ENCODE data around the gene SPOCD1. TPM values are rescaled to one million over a fixed set of nuclear protein-coding genes. Genes with fewer than 3 reads are reported as not detected.

The SPOCD1 gene
- polyA plus RNA-seq, 1 of the 3 experiments (the other 2 are of a cell fraction) = 10.7 TPM

DNA sequence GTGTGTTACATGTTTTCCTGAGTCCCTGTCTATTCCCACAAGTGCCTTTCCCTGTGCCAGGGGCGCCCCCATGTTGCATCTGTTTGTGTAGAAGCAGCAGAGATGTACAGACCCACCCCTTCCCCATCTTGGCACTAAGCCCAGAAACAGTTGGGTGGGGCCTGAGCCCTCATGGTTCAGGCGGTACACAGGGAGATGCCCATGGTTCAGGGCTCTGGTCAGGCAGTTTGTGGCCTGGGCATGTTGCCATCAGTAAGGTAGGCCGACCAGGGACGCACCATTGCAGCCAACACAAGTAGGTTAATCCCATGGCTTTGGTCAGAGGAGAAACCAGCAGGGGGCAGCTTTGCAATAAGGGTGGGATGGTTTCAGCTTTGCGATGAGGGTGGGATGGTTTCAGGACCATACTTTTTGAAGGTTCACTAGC is 50.8 kb downstream of the SPOCD1 start:
- Histone ChIP-seq H3K27me3 (ENCODE audit: insufficient read depth) (no peaks in the 10 kb centered on the region), H3K4me3 (ENCODE audit: low read depth in 2 of 2, low read length in 1 of 2) (no peak overlapping the region), H3K4me1 (ENCODE audit: control insufficient read depth in 1 of 2, insufficient read depth in 2 of 2, low read depth in 1 of 2, low read length in 1 of 2) (peaks cover 22 to 78% of the 10 kb centered on the region in 2 experiments), H3F3A (replicated peaks; ENCODE audit: insufficient read depth) (peaks cover 5% of the 10 kb centered on the region), H4K20me1 (ENCODE audit: insufficient read depth) (peaks cover 3% of the 10 kb centered on the region; the same call in 1 of the 2 replicates), H3K79me2 (ENCODE audit: insufficient read depth) (peaks cover 14% of the 10 kb centered on the region; the same call in 1 of the 2 replicates), H3K4me2 (peak overlapping the region; percentile 87), H3K27ac (ENCODE audit: low read depth in 2 of 2, low read length in 1 of 2) (peak overlapping the region in 1 of 2 experiments; percentile 71; a peak in 2 of 4 replicates), H3K9me3 (no peaks in the 10 kb centered on the region), H3K9me2 (no peaks in the 10 kb centered on the region), H2AFZ (ENCODE audit: low read depth) (no peak overlapping the region), H3K36me3 (replicated peaks in 1 of 2; ENCODE audit: control insufficient read depth in 1 of 2, insufficient read depth in 2 of 2, low read length in 1 of 2) (no peaks in the 10 kb centered on the region), H3K9ac (no peak overlapping the region)
- peak; percentile 79 for DNase-seq
- ChIA-PET CTCF (interaction anchor here (0.5 to 25.0 kb wide), 17 partner anchors 8 to 200 kb away, joined by 3 to 707 read pairs (median 4); partner anchors contain the start of gene PTP4A2), POLR2A (interaction anchor here (0.6 to 6.5 kb wide), 3 partner anchors 18 to 45 kb away, joined by 5 to 58 read pairs (median 9); no protein-coding TSS in a partner anchor)
- 30% methylated on average over 5 of the region's 5 CpGs for WGBS (ENCODE audit: low lambda C conversion rate)
- TF ChIP-seq RCOR1 (IDR thresholded peaks at IDR 0.05; ENCODE audit: low read length) (peak; percentile 64; the same call in 1 of the 2 replicates), MXI1 (IDR thresholded peaks at IDR 0.05; ENCODE audit: low read depth, low read length) (peak; percentile 65; the same call in 1 of the 2 replicates), EP300 (IDR thresholded peaks at IDR 0.05; ENCODE audit: borderline replicate concordance in 1 of 2, low read depth in 1 of 2, low read length in 1 of 2) (peak in 1 of 2 experiments; percentile 34; a peak in 1 of 4 replicates), FOXJ3 (CRISPR knock-in tag; IDR thresholded peaks at IDR 0.05) (peak; percentile 42; the same call in 1 of the 2 replicates), CHD2 (IDR thresholded peaks at IDR 0.05; ENCODE audit: low read length, partially characterized antibody) (peak; percentile 49), SMC3 (IDR thresholded peaks at IDR 0.05; ENCODE audit: low read depth, low read length) (peak; percentile 83), RAD21 (IDR thresholded peaks at IDR 0.05; ENCODE audit: low read length) (peak; percentile 83), FOXM1 (IDR thresholded peaks at IDR 0.05; ENCODE audit: low read depth) (no peak), GABPA (IDR thresholded peaks at IDR 0.05; ENCODE audit: low read depth) (no peak), NFIC (IDR thresholded peaks at IDR 0.05; ENCODE audit: borderline replicate concordance) (peak; percentile 63), GATA2 (CRISPR knock-in tag; IDR thresholded peaks at IDR 0.05) (no peak)
- TF ChIP-seq, protein P1, sequence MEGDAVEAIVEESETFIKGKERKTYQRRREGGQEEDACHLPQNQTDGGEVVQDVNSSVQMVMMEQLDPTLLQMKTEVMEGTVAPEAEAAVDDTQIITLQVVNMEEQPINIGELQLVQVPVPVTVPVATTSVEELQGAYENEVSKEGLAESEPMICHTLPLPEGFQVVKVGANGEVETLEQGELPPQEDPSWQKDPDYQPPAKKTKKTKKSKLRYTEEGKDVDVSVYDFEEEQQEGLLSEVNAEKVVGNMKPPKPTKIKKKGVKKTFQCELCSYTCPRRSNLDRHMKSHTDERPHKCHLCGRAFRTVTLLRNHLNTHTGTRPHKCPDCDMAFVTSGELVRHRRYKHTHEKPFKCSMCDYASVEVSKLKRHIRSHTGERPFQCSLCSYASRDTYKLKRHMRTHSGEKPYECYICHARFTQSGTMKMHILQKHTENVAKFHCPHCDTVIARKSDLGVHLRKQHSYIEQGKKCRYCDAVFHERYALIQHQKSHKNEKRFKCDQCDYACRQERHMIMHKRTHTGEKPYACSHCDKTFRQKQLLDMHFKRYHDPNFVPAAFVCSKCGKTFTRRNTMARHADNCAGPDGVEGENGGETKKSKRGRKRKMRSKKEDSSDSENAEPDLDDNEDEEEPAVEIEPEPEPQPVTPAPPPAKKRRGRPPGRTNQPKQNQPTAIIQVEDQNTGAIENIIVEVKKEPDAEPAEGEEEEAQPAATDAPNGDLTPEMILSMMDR (IDR thresholded peaks at IDR 0.05) = peak; percentile 58

- peak within 1 kb of the TSS; percentile 56 for H3K9ac ChIP-seq
- peaks cover 8% of the 10 kb centered on the region; the same call in 1 of the 2 replicates for H4K20me1 ChIP-seq (ENCODE audit: insufficient read depth)
- H3K36me3 ChIP-seq (replicated peaks in 1 of 2; ENCODE audit: control insufficient read depth in 1 of 2, insufficient read depth in 2 of 2, low read length in 1 of 2) = no peaks in the 10 kb centered on the region
- 7% methylated on average over 5 of the region's 59 CpGs for WGBS (ENCODE audit: low lambda C conversion rate)
- peaks cover 5% of the 10 kb centered on the region for H3F3A ChIP-seq (replicated peaks; ENCODE audit: insufficient read depth)
- POLR2A ChIA-PET = interaction anchor here (0.6 to 6.5 kb wide), 4 partner anchors 19 to 45 kb away, joined by 4 to 58 read pairs (median 7); no protein-coding TSS in a partner anchor
- H3K9me3 ChIP-seq = no peaks in the 10 kb centered on the region
- peak; percentile 86 for DNase-seq
- H3K4me2 ChIP-seq = peak within 1 kb of the TSS; percentile 99
- H3K4me3 ChIP-seq (ENCODE audit: low read depth in 2 of 2, low read length in 1 of 2) = peak within 1 kb of the TSS; percentile 74 to 75
- CTCF ChIA-PET = interaction anchor here (0.5 to 25.0 kb wide), 17 partner anchors 8 to 201 kb away, joined by 3 to 707 read pairs (median 4); partner anchors contain the start of gene PTP4A2
- peak within 1 kb of the TSS in 1 of 2 experiments; percentile 85; a peak in 2 of 4 replicates for H3K27ac ChIP-seq (ENCODE audit: low read depth in 2 of 2, low read length in 1 of 2)
- peak within 1 kb of the TSS; percentile 91; the same call in 1 of the 2 replicates for H2AFZ ChIP-seq (ENCODE audit: low read depth)
- H3K27me3 ChIP-seq (ENCODE audit: insufficient read depth) = no peaks in the 10 kb centered on the region
- TF ChIP-seq USF1 (IDR thresholded peaks at IDR 0.05; ENCODE audit: borderline replicate concordance, low read depth) (no peak), RCOR1 (IDR thresholded peaks at IDR 0.05; ENCODE audit: low read length) (0 out of 2 replicates have a peak, but pooled peaks have one; percentile 11), TAF1 (IDR thresholded peaks at IDR 0.05; ENCODE audit: borderline replicate concordance, low read depth, low read length) (no peak), NRF1 (IDR thresholded peaks at IDR 0.05; ENCODE audit: low read depth, low read length) (peak; percentile 63)
- H3K79me2 ChIP-seq (ENCODE audit: insufficient read depth) = peaks cover 14% of the 10 kb centered on the region; the same call in 1 of the 2 replicates
- peaks cover 27 to 78% of the 10 kb centered on the region in 2 experiments for H3K4me1 ChIP-seq (ENCODE audit: control insufficient read depth in 1 of 2, insufficient read depth in 2 of 2, low read depth in 1 of 2, low read length in 1 of 2)
- no peaks in the 10 kb centered on the region for H3K9me2 ChIP-seq
Measured at GRCh38 chr1:31764312-31765040, 51.3 kb downstream of the SPOCD1 start, which contains the start of gene ADGRB2. ADGRB2 (minus strand) TSS chr1:31764340; CDS start chr1:31757221, 7,119 bp downstream.

Data from SK-N-SH (cell line).